Measurements from ENCODE around the gene SLC22A16.

Gene SLC22A16

GRCh38 chr6:110440026-110440425 is 36.4 kb downstream of the SLC22A16 start:
- no peak for DNase-seq

DNA sequence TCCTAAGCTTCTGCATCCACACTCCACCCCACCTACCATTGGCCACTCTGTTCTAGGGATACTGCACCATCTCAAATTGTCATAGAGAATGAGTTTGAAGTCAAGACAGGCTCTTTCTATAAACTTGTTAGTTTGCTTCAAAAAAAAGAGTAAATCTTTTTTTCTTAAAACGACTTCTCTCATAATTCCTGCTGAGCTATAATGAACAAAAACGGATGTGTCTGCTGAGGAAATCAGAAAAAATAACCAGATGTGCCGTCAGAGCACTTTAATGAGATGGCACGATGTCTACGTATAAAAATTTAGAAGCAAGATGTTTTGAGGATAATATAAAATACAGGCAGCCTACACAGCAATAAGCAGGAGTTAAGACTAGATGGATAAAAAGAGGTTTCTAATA is 37.1 kb downstream of the SLC22A16 start:
- no peak for DNase-seq

GRCh38 chr6:110434961-110435602 is 41.3 kb downstream of the SLC22A16 start:
- DNase-seq, result no peak

GRCh38 chr6:110432285-110432900 is 44.0 kb downstream of the SLC22A16 start:
- DNase-seq, result no peak

- DNase-seq, result no peak
These were observed 45.7 kb downstream of the SLC22A16 start for GRCh38 chr6:110430741-110431140.

GRCh38 chr6:110430236-110430635 is 46.2 kb downstream of the SLC22A16 start:
- DNase-seq, result no peak

DNA sequence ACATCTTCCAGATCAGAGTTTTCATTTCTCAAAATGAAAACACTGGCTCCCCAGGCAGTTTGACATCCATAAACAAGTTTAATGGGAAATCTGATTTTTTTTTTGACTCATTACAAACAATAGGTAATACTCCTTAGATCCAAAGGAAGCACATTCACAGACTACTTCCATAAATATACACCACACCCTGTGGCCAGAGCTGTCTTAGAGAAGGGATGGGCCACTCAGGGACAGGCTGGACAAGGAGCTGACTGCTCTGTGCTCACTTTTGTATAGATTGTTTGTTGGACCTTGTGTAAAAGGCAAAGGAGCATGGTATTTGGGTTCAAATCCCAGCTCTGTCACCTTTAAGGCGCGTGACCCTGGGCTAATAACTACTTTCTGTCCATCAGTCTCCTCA is 48.3 kb downstream of the SLC22A16 start:
- DNase-seq, result no peak

- DNase-seq, result no peak
These were observed 50.6 kb downstream of the SLC22A16 start for GRCh38 chr6:110425816-110426215.

- DNase-seq, result no peak
These were observed 54.0 kb downstream of the SLC22A16 start for GRCh38 chr6:110422444-110422822.

GRCh38 chr6:110421749-110422443 is 54.5 kb downstream of the SLC22A16 start:
- DNase-seq, result no peak

- DNase-seq, result no peak
These were observed 57.2 kb downstream of the SLC22A16 start for GRCh38 chr6:110419028-110419739.

DNA sequence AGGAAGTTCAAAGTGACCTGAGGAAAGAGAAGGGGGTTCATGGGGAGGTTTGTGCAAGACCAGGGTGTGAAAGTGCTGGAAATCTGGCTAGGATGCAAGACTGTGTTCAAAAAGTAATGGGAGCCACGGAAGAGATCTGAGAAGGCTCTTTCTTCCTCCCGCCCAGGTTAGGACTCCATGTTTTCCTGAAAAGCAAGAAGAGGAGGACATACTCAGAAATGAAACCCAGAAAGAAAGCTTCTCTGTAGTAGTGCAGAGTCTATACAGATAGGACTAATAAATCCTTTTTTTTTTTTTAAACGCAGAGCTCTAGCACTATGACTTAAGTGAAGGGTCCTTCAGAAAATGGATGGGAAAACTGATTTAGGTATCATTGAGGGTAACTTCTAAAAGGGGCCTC is 57.8 kb downstream of the SLC22A16 start:
- DNase-seq, result no peak

DNA sequence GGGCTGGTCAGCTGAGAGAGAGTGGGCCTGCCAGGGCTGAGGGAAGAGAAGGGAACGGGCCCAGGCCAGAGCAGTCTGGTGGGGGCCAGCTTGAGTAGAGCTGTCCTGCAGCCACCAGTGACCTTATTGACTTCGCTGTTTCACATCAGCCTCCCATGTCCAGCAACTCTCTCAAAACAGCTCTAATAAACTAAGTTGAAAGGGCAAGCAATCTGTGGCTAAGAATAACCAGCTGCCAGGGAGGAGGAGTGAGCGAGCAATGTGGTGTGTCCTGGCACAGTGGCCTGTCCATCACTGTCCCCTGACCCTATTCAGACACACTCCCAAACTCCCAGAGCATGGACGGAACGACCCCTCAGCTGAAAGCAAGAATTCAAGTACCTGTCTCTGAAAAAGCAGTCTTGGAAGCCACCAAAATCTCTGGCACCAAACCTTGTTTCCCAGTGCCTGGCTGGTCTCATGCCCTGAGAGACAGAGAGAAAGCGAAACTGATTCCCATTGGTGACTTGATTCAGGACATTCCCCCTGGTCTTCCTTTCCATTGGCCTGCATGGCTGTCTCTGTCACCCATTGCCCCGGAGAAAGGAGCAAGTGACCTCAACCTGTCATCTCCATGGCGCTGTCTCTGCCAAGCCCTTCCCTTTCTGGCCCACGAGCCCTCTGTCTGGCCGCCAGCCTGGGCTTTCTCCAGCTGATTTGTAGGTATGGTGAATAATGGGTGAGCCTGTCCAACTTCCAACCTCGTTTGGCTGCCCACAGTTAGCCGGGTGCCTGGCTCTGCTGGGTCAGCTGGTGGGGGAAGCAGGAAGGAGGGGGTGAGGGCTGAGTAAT is 61.1 kb downstream of the SLC22A16 start, which contains the start of gene DDO:
Gene DDO (minus strand): TSS at position 490 of the 831 bp plus-strand sequence. CDS start 2,113 bp downstream, outside the sequence.
- DNase-seq, result peak; percentile 13 to 36

DNA sequence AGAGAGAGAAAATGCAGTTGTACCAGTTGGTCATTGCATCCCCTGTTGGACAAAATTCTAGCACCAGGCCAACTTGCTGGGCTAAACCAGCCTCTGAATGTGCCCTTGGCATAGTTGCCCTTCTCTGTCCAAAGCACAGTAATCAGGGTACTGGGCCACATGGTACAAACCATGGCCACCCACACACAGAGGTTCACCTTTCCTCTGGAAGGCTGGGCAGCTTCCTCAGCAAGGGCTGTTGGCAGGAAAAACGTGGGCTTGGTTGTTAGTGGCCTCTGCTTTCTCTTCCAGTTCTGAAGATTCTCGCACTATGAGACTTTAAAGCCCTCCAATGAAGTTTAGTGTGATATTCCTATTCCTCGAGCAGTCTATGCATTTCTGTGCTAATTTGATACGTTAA is 61.7 kb downstream of the SLC22A16 start:
- no peak for DNase-seq

- no peak for DNase-seq
These were observed 64.1 kb downstream of the SLC22A16 start for GRCh38 chr6:110412360-110412759.

GRCh38 chr6:110410511-110410910 is 65.9 kb downstream of the SLC22A16 start:
- DNase-seq, result no peak

- no peak for DNase-seq
These were observed 66.6 kb downstream of the SLC22A16 start for GRCh38 chr6:110409794-110410193.

GRCh38 chr6:110408901-110409300 is 67.5 kb downstream of the SLC22A16 start:
- no peak for DNase-seq

GRCh38 chr6:110404607-110405006 is 71.8 kb downstream of the SLC22A16 start:
- DNase-seq, result no peak

DNA sequence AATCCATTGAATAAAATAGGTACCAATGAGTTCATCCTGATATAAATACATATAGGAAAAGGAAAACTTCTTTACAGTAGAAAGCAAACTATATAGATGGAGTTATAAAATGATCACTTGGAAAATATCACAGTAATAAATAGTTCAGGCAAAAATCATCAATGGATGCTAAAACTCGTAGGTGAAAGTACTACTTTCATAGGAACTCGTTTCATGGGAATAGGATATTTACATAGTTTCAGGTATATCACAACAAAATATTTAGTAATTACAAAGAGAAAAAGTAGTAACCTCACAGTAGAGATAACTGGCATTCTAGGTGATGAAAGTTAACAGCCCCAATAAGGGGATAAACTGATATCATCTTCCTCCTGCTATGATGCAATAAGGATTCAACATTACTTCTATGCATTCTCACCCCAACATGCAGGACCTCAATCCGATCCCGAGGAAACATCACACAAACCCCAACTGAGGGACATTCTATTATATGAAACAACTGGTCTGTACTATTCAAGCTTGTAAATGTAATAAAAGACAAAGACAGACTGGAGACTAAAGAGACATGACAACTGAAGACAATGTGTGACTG is 74.7 kb downstream of the SLC22A16 start:
- DNase-seq, result no peak

DNA sequence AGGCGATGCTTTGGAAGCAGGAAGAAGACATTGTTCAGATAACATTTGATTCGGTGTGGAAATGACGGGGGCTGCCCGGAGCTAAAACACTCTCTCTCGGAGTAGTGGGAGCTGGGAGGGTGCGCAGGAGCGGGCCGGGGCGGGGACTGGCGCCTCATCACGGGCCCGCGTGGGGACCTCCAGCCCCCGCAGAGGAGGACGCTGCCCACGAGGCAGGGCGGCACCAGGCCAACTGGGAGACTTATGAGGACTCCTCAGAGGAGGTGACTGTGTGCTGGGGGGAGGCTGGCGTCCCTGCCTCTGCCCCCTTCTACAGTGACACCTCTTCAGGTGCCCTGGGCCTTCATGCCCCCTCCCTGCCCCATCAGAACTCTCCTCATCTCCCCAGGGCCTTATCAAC is 76.2 kb downstream of the SLC22A16 start:
- no peak for DNase-seq
